ENCODE measurements around the gene CSK.
"Not testable (repeated sequence)": the region's sequence is repeated elsewhere in the genome, so short reads cannot be mapped to it uniquely, and the experiment has no call there.

The CSK gene

DNA sequence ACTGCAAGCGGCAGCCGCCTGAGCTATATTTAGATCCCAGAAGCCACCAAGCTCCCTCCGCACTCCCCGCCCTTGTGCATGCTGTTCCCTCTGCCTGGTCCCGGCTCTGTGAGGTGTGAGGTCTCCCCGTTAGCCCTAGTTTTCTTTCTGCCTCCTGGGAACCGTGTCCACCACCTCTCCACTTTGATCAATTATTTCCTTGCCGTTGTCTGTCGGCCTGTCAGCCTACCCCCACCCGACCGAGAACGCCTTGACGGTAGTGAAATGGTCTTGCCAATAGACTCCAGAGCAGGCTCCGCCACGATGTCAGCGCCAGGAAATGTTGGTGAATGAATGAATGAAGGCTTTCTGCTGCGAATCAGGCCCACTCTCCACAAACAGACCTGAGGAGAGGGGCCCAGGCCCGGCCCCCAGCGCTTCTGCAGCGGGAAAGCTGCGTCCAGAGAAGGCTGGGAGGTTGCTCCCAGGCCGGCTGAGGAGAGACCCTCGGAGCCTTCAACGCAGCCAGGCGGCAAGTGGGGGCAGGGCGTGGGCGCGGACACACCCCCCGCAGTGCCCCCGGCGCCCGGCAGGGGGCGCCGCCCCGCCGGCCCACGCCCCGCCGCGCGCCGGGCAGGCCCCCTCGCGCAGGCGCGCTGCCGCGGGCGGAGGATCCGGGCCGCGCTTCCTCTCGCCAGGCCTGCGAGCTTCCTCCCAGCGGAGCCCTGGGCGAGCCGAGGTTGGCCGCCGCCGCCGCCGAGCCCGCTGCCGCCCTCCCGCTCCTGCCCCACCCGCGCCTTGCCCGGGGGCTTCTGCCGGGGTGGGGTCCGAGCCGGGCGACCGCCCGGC, at the start of gene CSK:
Gene CSK, plus strand, starts transcription at position 650 of the 828 bp plus-strand sequence. CDS start 16,218 bp downstream, outside the sequence.
- Histone ChIP-seq H3K9me3 (no peaks in the 10 kb centered on the region), H3K4me3 (ENCODE audit: low read depth in 1 of 2, low read length in 1 of 2) (peak within 1 kb of the TSS; percentile 95 to 99), H3K27ac (peak within 1 kb of the TSS; percentile 100), H3K36me3 (peaks cover 12% of the 10 kb centered on the region), H3K27me3 (no peaks in the 10 kb centered on the region), H3K4me1 (ENCODE audit: control insufficient read depth in 1 of 2, insufficient read depth in 1 of 2, low read depth in 1 of 2, low read length in 1 of 2) (peaks cover 81 to 92% of the 10 kb centered on the region in 2 experiments)
- TF ChIP-seq, protein P1, sequence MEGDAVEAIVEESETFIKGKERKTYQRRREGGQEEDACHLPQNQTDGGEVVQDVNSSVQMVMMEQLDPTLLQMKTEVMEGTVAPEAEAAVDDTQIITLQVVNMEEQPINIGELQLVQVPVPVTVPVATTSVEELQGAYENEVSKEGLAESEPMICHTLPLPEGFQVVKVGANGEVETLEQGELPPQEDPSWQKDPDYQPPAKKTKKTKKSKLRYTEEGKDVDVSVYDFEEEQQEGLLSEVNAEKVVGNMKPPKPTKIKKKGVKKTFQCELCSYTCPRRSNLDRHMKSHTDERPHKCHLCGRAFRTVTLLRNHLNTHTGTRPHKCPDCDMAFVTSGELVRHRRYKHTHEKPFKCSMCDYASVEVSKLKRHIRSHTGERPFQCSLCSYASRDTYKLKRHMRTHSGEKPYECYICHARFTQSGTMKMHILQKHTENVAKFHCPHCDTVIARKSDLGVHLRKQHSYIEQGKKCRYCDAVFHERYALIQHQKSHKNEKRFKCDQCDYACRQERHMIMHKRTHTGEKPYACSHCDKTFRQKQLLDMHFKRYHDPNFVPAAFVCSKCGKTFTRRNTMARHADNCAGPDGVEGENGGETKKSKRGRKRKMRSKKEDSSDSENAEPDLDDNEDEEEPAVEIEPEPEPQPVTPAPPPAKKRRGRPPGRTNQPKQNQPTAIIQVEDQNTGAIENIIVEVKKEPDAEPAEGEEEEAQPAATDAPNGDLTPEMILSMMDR (IDR thresholded peaks at IDR 0.05) = peak; percentile 83

DNA sequence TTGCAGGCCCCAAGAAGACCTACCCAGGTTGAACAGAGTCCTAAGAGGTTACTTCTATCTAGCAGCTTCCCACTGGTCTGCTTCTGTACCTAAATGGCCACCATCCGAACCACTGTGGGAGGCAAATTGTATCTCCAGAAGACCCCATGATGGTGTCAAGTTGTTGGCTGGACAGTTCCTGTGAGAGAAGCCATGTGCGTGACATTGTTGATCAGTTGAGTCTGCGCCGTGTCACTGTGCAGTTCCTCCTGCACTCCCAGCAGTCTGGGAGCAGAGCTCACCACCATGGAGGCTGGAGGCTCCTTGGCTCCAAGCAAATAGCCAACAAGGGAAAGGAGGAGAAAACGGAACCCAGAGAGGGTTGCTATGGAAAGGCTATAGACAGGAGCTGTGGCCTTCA, 49.0 kb upstream of the CSK start:
- Histone ChIP-seq H3K27me3 (peaks cover 80% of the 10 kb centered on the region), H3K4me3 (ENCODE audit: low read depth in 1 of 2, low read length in 1 of 2) (no peak overlapping the region), H3K9me3 (no peaks in the 10 kb centered on the region), H3K27ac (no peak overlapping the region), H3K36me3 (no peaks in the 10 kb centered on the region), H3K4me1 (ENCODE audit: control insufficient read depth in 1 of 2, insufficient read depth in 1 of 2, low read depth in 1 of 2, low read length in 1 of 2) (no peaks in the 10 kb centered on the region)
- TF ChIP-seq, protein P1 (IDR thresholded peaks at IDR 0.05) = no peak

DNA sequence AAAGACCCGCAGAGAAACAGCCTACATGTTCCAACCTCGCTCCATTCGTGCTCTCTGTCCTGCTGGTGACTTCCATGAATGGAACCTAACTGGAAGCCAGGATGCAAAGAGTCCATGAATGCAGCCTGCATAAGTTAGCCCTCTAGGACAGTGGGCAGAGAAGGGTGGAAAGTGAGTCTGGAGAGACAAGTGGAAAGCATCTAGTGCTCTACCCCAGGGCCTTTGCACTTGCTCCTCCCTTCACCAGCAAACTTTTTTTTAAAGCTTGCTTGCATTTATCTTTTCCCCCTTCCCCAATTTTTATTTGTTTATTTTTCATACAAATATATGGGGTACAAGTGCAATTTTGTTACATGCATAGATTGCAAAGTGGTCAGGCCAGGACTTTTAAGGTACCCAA, 48.6 kb upstream of the CSK start:
- TF ChIP-seq, protein P1 (IDR thresholded peaks at IDR 0.05) = no peak
- peaks cover 78% of the 10 kb centered on the region for H3K27me3 ChIP-seq

DNA sequence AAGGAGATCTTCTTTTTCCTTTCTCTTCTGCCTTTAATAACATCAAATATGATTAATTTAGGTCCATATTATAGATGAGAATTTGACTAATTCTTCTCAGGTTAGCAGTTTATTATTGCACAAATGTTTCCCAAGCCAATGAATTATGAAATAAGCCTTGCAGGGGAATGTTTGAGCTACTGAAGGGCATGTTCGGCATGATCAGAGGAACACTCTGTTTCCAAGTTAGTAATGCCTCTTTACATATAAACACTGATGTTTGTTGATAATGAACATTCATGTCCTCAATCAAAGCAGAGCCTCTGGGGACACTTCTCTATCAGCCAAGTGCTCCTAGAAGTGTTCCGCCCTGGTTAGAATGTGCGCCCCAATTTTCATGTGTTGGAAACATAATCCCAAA, 46.6 kb upstream of the CSK start:
- Histone ChIP-seq H3K9me3 (no peaks in the 10 kb centered on the region), H3K27me3 (peaks cover 79% of the 10 kb centered on the region), H3K4me3 (ENCODE audit: low read depth in 1 of 2, low read length in 1 of 2) (no peak overlapping the region), H3K36me3 (no peaks in the 10 kb centered on the region), H3K27ac (no peak overlapping the region), H3K4me1 (ENCODE audit: control insufficient read depth in 1 of 2, insufficient read depth in 1 of 2, low read depth in 1 of 2, low read length in 1 of 2) (no peaks in the 10 kb centered on the region)
- TF ChIP-seq, protein P1 (IDR thresholded peaks at IDR 0.05) = no peak

More for the DNA sequence above, 48.6 kb upstream of the CSK start:
- Histone ChIP-seq H3K27ac (no peak overlapping the region), H3K4me1 (ENCODE audit: control insufficient read depth in 1 of 2, insufficient read depth in 1 of 2, low read depth in 1 of 2, low read length in 1 of 2) (no peaks in the 10 kb centered on the region), H3K9me3 (no peaks in the 10 kb centered on the region), H3K4me3 (ENCODE audit: low read depth in 1 of 2, low read length in 1 of 2) (no peak overlapping the region), H3K36me3 (no peaks in the 10 kb centered on the region)

DNA sequence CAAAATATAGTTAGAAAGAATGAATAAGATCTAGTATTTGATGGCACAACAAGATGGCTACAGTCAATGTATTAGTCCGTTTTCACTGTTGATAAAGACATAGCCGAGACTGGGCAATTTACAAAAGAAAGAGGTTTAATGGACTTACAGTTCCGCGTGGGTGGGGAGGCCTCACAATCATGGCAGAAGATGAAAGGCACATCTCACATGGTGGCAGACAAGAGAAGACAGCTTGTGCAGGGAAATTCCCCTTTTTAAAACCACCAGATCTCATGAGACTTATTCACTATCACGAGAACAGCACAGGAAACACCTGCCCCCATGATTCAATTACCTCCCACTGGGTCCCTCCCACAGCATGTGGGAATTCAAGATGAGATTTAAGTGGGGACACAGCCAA, 43.6 kb upstream of the CSK start:
- peaks cover 67% of the 10 kb centered on the region for H3K27me3 ChIP-seq
- H3K36me3 ChIP-seq; H3K9me3 ChIP-seq; H3K27ac ChIP-seq; H3K4me3 ChIP-seq (ENCODE audit: low read depth in 1 of 2, low read length in 1 of 2); H3K4me1 ChIP-seq (ENCODE audit: control insufficient read depth in 1 of 2, insufficient read depth in 1 of 2, low read depth in 1 of 2, low read length in 1 of 2): not testable (repeated sequence)

DNA sequence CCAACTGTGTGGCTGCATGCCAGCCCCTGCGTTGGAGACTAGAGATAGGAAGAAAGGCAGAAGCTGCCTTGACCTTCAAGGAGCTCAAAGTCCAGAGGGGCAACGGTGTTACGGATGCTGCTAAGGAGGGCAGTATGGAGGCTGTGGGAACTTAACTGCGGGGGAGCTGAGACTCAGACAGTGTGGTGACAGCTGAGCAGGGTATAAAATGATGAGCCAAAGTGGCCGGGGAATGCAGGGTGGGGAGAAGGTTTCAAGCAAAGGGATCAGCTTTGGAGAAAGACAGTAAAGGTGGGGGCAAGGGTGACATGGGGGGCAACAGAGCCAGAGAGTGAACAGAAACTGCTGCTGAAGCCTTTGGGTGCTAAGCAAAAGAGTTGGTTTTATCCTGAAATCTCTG, 39.5 kb upstream of the CSK start:
- Histone ChIP-seq H3K27me3 (peaks cover 48% of the 10 kb centered on the region), H3K4me3 (ENCODE audit: low read depth in 1 of 2, low read length in 1 of 2) (no peak overlapping the region), H3K4me1 (ENCODE audit: control insufficient read depth in 1 of 2, insufficient read depth in 1 of 2, low read depth in 1 of 2, low read length in 1 of 2) (no peaks in the 10 kb centered on the region), H3K9me3 (no peaks in the 10 kb centered on the region), H3K27ac (no peak overlapping the region), H3K36me3 (no peaks in the 10 kb centered on the region)
- TF ChIP-seq, protein P1 (IDR thresholded peaks at IDR 0.05) = no peak
